HG03558 (cell line): ENCODE measurements around the gene COL6A1.
"Not testable (repeated sequence)": the region's sequence is repeated elsewhere in the genome, so short reads cannot be mapped to it uniquely, and the experiment has no call there.

Experiments used
- ATAC-seq: cut with Tn5 transposase; IDR thresholded peaks from one replicate; pipeline ENCODE4 v1.9.1; 2021; ENCODE audit warnings: moderate number of reproducible peaks; ENCODE audit not compliant: unreplicated experiment; ENCODE audit errors: extremely low read depth

The COL6A1 gene

DNA sequence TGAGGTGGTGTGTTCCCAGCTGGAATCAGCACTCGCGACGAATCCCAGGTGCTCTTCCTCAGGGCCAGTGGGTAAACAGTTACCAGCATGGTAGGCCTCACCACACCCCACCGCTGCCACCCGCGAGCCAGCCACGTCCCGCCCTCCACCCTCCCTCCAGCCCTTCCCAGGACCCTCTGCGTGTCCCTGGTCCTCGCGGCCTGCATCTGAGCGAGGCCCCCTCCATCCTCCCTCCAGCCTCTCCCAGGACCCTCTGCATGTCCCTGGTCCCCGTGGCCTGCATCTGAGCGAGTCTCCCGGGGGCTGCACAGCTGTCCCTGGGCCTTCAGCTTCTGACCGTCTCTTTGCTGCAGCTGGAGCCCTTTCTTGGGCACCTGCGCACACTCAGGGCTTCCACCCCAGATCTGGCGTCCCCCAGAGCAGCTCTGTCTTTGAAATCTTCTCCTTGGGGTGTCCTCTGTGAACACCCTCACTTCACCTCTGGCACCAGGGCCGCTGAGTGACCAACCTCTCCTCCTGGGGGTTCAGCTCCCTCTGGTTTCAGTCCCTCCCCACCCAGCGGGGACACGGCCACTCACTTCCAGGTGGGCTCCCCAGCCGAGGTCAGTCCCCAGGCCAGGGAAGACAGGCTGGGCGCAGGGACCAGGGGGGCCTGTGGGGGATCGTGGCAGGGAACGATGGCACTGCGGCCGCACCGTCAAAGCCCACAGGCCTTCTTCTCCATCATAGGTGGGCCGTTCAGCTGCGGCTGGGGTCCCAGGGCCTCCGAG is 58.5 kb downstream of the COL6A1 start:
- ATAC-seq: no peak

DNA sequence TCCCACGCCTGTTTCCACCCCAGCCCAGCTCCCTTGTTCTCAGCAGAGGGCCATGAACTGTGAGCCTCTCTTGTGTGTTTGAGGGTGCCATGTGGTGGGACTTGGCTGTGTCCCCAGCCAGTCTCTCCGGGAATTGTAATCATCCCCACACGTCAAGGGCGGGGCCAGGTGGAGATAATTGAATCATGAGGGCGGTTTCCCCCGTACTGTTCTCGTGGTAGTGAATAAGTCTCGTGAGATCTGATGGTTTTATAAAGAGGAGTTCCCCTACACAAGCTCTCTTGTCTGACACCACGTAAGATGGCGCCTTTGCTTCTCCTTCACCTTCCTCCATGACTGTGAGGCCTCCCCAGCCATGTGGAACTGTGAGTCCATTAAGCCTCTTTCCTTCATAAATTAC is 59.1 kb downstream of the COL6A1 start:
- no peak for ATAC-seq

DNA sequence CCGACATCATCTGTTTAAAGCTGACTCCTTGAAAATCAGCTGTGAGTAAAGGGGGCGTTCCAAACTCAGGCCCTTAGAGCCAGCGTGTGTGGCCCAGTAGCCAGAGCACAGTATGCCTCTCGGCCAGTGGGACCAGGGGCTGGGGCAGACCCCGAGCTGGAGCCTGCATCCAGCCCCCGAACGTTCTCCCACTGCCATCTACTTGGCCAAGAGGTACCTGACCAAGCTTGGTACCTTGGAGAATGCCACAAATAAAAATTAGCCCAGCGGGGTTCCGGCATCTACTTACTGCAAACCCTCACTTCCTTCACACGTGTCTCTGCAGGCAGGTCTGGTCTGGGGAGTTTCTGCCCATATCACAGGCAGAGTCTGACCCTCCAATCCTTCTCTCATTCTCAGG is 59.6 kb downstream of the COL6A1 start:
- ATAC-seq: no peak

DNA sequence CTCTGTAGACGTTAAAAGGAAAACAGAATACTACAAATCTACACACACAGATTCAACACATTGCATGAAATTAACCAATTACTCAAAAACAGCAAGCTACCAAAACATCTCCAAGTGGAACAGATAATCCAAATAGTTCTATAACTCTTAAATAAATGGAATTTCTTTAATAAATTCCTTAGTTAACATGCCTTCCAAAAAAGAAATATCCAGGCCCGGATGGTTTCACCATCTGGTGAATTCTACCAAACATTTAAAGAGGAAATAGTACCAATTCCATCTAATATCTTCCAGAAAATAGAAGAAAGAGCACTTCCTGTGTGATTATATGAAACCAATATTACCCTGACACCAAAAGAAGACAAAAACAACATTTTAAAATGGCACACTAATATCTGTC is 63.6 kb downstream of the COL6A1 start:
- ATAC-seq: no peak

GRCh38 chr21:46046471-46046870 is 64.9 kb downstream of the COL6A1 start:
- ATAC-seq: no peak

- ATAC-seq: not testable (repeated sequence)
These were observed 65.3 kb downstream of the COL6A1 start for GRCh38 chr21:46046906-46047305.

DNA sequence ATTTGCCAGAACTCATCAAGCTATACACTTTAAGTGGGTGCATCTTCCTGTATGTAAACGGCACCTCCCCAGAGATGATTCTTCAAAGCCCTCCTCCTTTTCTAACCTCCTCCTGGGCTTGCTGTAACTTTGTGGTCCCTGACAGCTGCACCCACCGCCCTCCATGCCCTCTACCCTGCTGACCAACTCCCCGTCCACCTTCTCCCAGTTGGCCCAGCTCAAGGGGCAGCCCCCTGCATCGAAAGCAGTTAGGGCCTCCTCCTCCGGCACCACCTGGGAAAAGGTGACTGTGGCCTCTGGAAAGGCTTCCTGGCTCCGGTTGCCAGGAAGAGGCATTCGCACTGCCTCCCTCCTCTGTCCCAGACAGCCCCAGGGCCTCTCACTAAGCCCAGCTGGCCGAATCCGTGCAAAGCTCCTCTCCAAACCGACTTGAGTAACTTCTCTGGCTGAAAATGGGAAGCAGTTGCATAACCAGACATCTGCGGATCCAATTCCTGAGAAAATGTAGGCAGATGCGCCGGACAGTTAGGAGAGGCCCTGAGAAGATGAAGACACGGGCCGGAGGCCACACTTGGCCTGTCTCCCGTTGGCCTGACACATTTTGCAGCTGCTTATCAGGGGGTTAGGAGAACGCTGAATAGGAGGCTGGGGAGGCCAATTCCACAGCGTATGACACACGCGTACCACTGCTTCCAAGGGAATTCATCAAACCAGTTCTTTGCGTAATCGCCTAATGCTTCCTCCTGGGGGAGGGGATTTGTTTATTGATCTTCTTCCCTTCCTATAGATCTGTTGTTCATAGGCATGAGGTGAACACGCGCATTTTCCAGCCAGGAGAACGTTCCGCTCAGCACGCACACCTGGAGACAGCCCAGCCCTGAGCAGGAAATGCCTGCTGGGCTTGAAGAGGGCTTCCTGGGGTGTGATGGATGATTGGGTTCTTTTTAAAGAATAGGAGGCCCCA is 67.6 kb downstream of the COL6A1 start:
- no peak for ATAC-seq

DNA sequence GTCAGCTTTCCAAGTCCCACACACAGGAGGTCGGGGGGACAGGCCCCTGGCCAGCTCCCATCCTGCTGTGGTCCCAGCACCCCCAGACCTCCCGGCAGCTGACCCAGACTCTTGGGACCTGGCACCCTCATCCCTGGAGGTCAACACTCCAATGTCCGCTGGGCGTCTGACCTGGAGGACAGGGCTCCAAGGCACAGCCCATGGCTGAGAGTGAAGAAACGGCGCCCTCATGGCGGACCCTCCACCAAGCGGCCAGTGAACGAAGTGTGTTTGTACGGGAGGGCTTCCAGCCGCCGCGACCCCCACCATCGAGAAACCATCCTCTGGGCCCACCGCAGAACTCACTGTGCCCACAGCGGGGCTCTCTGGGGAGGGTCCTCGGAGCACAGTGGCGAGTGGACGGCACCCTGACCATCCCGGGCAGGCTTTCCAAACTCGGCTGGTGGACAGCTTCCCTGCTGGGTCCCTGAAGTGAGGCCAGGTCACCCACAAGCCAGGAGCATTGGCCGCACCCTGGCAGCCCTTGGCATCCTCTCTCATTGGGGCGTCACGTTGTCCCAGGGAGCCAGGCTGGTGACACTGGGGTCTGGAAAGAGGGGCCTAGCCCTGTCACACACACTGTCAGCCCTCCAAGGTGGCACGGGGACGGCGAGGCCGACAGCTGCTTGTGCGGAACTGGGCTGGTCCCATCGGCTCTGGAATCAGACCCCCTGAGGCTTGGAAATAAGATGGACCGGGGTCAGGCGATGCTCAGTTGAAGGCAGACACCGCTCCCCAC is 68.5 kb downstream of the COL6A1 start:
- no peak for ATAC-seq

DNA sequence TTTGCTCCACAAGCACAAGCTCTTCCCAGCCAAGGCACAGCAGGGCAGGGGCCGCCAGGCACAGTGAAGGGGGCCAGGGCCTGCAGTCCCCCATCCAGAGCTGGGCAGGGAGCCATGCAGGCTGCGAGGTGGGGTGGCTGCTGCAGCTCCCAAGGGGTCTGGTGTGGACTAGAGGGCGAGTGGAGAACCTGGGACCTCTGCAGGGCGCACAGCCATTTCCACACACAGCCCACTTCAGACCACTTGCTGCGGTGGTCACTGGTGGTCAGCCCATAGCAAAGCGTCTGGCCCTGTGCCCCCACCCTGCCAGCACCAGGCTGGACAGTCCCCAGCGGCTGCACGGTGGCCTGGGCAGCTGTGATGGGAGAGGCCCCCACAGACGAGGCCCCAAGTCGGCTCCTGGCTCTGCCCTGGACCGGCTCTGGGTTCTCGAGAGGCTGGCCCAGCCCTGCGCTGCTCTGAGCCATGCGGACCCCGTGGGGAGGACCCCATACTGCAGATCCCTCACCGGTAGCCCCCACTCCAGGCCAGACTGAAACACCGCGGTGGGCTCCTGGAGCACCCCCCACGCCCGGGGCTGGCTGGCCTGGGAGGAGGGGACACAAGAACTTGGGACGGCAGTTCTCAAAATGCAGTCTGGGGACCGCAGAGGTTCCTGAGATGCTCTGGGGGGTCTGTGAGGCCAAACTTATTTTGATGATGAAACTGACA is 69.3 kb downstream of the COL6A1 start:
- no peak for ATAC-seq

- no peak for ATAC-seq
These were observed 69.8 kb downstream of the COL6A1 start for GRCh38 chr21:46051379-46051770.

DNA sequence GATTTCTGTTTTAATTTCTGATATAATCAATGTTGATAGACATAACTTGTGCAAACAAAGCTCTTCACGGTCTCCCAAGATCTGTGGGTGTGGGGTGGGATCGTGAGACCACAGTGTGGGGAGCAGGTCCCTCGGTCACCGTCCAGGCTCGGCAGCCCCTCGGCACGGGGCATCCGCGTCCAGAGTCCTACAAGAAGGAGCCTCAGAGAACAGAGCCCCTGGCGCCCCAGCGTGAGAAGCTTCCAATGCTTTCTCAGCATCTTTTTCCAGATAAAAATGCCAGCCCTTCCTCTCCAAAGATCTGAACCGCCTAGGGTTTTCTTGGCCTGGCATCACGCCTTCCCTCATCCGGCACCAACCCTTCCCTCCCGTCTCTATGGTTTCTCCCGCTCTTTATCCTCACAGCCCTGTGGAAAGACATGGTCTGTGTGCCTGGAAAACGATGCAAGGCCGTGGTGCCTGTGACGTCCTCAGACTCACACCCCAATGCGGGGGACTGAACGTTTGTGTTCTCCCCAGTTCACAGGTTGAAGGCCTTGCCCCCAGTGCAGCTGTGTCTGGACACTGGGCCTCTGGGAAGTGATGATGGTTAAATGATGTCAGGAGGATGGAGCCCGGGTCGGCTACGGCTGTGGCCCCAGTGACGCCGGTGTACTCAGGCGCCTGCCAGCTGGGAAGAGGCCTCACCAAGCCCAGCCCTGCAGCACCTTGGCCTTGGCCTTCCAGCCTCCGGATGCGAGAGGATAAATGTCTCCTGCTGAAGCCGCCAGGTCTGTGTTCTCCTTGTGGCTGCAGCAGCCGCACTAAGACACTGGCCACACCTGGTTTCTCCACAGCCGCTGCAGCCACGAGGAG is 70.5 kb downstream of the COL6A1 start:
- no peak for ATAC-seq

- ATAC-seq: no peak
These were observed 71.4 kb downstream of the COL6A1 start for GRCh38 chr21:46052703-46053651.

- no peak for ATAC-seq
These were observed 72.5 kb downstream of the COL6A1 start for GRCh38 chr21:46054031-46054430.

- no peak for ATAC-seq
These were observed 72.9 kb downstream of the COL6A1 start for GRCh38 chr21:46054451-46054881.
